Loucy (cell line): ENCODE results near the gene TRH.

ENCODE experiments used
- CTCF ChIP-seq: fragments of 200-600 bp; sonication (generic); conservative IDR thresholded peaks from 2 replicates; pipeline ENCODE4 v1.5.1; 2014; ENCODE audit warnings: mild to moderate bottlenecking, antibody characterized with exemption, low read length
- EZH2phosphoT487 ChIP-seq: fragments of 200-600 bp; IDR thresholded peaks from 2 replicates; pipeline ENCODE4 v1.6.1; 2018; ENCODE audit warnings: antibody characterized with exemption, mild to moderate bottlenecking, moderate library complexity, borderline replicate concordance

GRCh38 chr3:129974833-129975704 lies 549 bp downstream of the TRH start:
- no peak for TF ChIP-seq CTCF
- no peak for TF ChIP-seq EZH2phosphoT487
